ENCODE data around the gene INPP5F.

DNA sequence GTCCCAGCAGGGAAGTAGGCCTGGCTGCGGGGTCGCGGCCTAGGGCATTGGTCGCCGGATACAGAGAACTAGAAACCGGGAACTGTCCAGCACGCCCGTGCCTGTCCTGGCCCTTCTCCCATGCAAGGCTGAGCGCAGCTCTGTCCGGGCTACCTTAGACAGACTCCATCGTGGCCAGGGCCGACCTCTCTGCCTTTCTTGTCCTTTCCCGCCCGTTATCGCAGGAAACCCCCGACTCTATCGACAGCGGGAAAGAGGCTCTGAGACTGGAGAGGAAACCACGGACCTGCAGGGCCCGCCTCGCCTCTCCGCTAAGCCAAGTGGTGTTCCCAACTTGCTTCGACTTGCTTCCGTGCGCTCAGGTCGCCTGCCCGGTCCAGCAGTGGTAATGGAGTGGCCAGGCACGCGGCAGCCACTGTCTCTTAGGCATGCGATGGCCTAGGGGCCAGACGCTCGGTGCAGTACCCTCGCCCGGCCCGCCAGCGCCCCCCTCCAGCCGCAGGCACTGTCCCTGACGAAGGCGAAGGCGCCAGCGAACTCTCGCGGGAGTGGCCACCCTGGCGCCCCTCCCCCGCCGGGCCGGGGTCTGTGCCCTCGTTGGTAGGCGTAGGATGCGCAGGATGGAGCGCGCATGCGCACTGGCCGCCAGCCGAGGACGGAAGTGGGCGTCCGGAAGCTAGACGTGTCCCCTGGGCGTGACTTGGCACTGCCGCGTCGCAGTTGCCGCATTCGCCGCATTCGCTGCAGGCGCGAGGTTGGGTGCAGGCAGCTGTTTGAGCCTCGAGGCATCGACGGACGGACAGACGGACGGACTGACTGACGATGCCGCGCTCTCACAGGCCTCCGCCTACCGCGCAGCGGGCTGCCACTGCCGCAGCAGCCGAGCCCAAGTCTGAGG lies 92.4 kb downstream of the INPP5F start:
- TF ChIP-seq ARNTL (CRISPR knock-in tag; IDR thresholded peaks at IDR 0.05; ENCODE audit: borderline replicate concordance, low read depth) (no peak), BACH2 (CRISPR knock-in tag; IDR thresholded peaks at IDR 0.05; ENCODE audit: borderline replicate concordance) (no peak), RARB (CRISPR knock-in tag; IDR thresholded peaks at IDR 0.05) (no peak), POU6F1 (CRISPR knock-in tag; IDR thresholded peaks at IDR 0.05; ENCODE audit: borderline replicate concordance, low read depth) (no peak), ZNF8 (CRISPR knock-in tag; IDR thresholded peaks at IDR 0.05) (no peak), CSDC2 (CRISPR knock-in tag; IDR thresholded peaks at IDR 0.05) (no peak), PATZ1 (CRISPR knock-in tag; IDR thresholded peaks at IDR 0.05; ENCODE audit: borderline replicate concordance) (no peak), ZNF70 (CRISPR knock-in tag; IDR thresholded peaks at IDR 0.05) (no peak), SNAI2 (CRISPR knock-in tag; IDR thresholded peaks at IDR 0.05) (no peak), ESRRG (CRISPR knock-in tag; IDR thresholded peaks at IDR 0.05) (no peak), OSR1 (CRISPR knock-in tag; IDR thresholded peaks at IDR 0.05) (no peak), GLIS3 (CRISPR knock-in tag; IDR thresholded peaks at IDR 0.05) (no peak)
- TF ChIP-seq, protein P1, sequence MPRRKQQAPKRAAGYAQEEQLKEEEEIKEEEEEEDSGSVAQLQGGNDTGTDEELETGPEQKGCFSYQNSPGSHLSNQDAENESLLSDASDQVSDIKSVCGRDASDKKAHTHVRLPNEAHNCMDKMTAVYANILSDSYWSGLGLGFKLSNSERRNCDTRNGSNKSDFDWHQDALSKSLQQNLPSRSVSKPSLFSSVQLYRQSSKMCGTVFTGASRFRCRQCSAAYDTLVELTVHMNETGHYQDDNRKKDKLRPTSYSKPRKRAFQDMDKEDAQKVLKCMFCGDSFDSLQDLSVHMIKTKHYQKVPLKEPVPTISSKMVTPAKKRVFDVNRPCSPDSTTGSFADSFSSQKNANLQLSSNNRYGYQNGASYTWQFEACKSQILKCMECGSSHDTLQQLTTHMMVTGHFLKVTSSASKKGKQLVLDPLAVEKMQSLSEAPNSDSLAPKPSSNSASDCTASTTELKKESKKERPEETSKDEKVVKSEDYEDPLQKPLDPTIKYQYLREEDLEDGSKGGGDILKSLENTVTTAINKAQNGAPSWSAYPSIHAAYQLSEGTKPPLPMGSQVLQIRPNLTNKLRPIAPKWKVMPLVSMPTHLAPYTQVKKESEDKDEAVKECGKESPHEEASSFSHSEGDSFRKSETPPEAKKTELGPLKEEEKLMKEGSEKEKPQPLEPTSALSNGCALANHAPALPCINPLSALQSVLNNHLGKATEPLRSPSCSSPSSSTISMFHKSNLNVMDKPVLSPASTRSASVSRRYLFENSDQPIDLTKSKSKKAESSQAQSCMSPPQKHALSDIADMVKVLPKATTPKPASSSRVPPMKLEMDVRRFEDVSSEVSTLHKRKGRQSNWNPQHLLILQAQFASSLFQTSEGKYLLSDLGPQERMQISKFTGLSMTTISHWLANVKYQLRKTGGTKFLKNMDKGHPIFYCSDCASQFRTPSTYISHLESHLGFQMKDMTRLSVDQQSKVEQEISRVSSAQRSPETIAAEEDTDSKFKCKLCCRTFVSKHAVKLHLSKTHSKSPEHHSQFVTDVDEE (CRISPR knock-in tag; IDR thresholded peaks at IDR 0.05), result no peak

All from SK-N-SH treated with all-trans-retinoic acid at 6 μM for 48 hours (cell line).